ENCODE data around the gene ARMC5.

DNA sequence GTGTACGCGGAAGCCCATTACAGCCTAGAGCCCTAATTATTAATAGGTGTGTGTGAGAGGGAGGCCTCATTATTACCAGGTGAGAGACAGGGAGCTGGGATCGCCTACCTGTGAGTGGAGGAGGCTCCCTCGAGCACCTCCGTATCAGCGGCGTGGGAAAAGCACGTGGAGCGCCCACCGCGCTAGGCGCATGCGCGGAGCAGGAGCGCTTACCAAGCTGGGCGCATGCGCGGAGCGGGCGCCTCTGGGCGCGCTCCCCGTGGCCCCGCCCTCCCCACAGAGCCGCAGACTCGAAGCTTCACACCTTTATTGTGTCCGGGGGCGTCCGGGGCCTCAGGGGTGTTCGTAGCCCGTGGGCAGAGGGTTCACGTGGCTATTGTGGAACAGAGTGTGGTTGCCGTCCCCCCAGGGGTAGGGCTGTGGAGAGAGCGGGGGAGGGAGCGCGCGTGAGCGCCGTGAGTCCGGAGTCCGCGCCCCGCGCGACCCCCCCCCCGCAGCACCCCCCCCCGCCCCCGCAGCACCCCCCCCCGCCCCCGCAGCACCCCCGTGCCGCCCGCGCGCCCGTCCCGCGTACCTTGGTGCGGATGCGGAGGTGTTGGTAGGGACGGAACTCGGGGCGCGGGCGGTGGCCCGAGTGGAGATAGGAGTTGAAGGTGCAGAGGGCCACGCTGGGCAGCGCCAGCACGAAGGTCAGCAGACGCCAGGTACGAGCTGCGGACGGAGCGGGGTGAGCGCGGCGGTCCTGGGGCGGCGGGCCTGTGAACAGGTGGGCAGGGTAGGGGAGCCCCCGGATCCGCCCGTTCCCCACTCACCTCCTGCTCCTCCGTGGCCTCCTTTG, 31.6 kb upstream of the ARMC5 start:
- TF ChIP-seq POLR2A (IDR thresholded peaks at IDR 0.05; ENCODE audit: low read depth, low read length), result no peak
- TF ChIP-seq TAF1 (IDR thresholded peaks at IDR 0.05; ENCODE audit: borderline replicate concordance, low read depth, low read length), result no peak
- TF ChIP-seq POLR2AphosphoS5 (IDR thresholded peaks at IDR 0.05; ENCODE audit: low read depth, low read length), result no peak
